T-helper 17 cell (primary cell): ENCODE data around the gene TRAPPC10. TPM values are rescaled to one million over a fixed set of nuclear protein-coding genes. Genes with fewer than 3 reads are reported as not detected.
A peak's percentile ranks its signal among the peaks of the same experiment; 100 is the strongest.
"Not testable (repeated sequence)": the region's sequence is repeated elsewhere in the genome, so short reads cannot be mapped to it uniquely, and the experiment has no call there.

ENCODE experiments used
- ATAC-seq: fragments of 150-1000 bp; cut with Tn5 transposase; 2 replicates; pipeline ENCODE4 v1.10.0; 2021; ENCODE audit warnings: mild to moderate bottlenecking, moderate library complexity
- DNase-seq, 3 donors: peaks; one replicate each; pipeline versions ENCODE4 v3.0.0 to v3.0.0-alpha.2; 2020 to 2021
- H3K9me3 ChIP-seq: one replicate; pipeline ENCODE4 v1.7.0; 2013; ENCODE audit warnings: low read length, mild to moderate bottlenecking; ENCODE audit not compliant: control insufficient read depth, poor library complexity, severe bottlenecking
- H3K27ac Mint-ChIP-seq: one replicate; pipeline ENCODE4 v1.8.0; 2022; ENCODE audit warnings: mild to moderate bottlenecking, moderate library complexity, mixed read lengths
- H3K27me3 Mint-ChIP-seq: one replicate; pipeline ENCODE4 v1.8.0; 2022; ENCODE audit warnings: mixed read lengths
- H3K36me3 Mint-ChIP-seq: one replicate; pipeline ENCODE4 v1.8.0; 2022; ENCODE audit warnings: low read depth, mixed read lengths
- H3K4me1 Mint-ChIP-seq: one replicate; pipeline ENCODE4 v1.8.0; 2022; ENCODE audit warnings: mild to moderate bottlenecking, mixed read lengths
- H3K4me3 Mint-ChIP-seq: one replicate; pipeline ENCODE4 v1.8.0; 2022; ENCODE audit warnings: mild to moderate bottlenecking, moderate library complexity, mixed read lengths
- total RNA-seq, 4 donors: library from RNA in 2 of 4; stranded (reverse) in 2 of 4; gene quantifications; one replicate each; pipeline ENCODE4 v1.2.3 and lab custom pipeline; 2022 to 2026

Gene TRAPPC10
- total RNA-seq, 2 donors from 2014 or later: 107 to 122 TPM

DNA sequence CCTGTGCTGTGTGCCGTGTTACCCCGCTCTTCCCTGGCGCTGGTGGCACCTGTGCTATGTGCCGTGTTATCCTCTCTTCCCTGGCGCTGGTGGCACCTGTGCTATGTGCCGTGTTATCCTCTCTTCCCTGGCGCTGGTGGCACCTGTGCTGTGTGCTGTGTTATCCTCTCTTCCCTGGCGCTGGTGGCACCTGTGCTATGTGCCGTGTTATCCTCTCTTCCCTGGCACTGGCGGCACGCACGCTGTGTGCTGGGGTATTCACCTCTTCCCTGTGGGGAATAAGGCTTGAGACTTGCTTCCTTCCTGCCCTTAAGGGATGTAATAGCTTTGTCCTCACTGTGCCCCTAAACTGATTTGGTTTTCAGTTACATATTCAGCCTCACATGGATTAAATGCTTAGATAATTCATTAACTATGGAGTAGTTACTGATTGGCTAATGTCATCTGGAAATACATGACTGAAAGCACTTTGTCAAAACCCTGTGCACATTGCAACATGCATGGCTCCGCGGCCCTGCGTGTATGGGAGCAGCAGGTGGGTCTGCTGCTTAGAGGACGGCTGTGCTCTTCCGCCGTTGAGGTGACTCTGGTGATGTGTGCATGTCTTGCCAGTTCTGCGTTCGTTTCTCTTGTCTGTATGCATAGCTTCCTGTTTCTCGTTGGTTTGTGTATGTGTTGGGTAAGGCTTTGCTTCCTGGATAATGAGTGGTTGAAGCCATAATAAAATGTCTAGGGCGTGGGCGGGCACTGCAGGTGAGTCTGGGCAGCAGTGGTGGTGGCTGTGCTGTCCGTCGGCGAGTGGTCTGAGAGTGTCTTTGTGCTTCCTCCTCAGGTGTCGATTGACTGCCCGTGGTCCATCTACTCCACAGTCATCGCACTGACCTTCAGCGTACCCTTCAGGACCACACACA lies 77.1 kb downstream of the TRAPPC10 start:
- DNase-seq: peak in 1 of 3 donors; percentile 35
- no peaks in the 10 kb centered on the region for H3K9me3 ChIP-seq

GRCh38 chr21:44090325-44090724 lies 78.2 kb downstream of the TRAPPC10 start:
- H3K4me1 Mint-ChIP-seq: peaks cover 37% of the 10 kb centered on the region
- no peak for DNase-seq

More for the DNA sequence above, 77.1 kb downstream of the TRAPPC10 start:
- peaks cover 46% of the 10 kb centered on the region for H3K4me1 Mint-ChIP-seq
- H3K4me3 Mint-ChIP-seq: peak overlapping the region; percentile 86
- ATAC-seq: peak; percentile 90
- peaks cover 10% of the 10 kb centered on the region for H3K36me3 Mint-ChIP-seq
- no peaks in the 10 kb centered on the region for H3K27me3 Mint-ChIP-seq
- peak overlapping the region; percentile 98 for H3K27ac Mint-ChIP-seq

GRCh38 chr21:44092211-44092610 lies 80.1 kb downstream of the TRAPPC10 start:
- Mint-ChIP-seq H3K27me3 (no peaks in the 10 kb centered on the region), H3K27ac (peak overlapping the region; percentile 27), H3K4me3 (no peak overlapping the region), H3K36me3 (peaks cover 12% of the 10 kb centered on the region), H3K4me1 (peaks cover 26% of the 10 kb centered on the region)
- H3K9me3 ChIP-seq: no peaks in the 10 kb centered on the region
- DNase-seq (no peak), ATAC-seq (no peak)

More at GRCh38 chr21:44090325-44090724, 78.2 kb downstream of the TRAPPC10 start:
- peak overlapping the region; percentile 98 for H3K27ac Mint-ChIP-seq
- H3K9me3 ChIP-seq: no peaks in the 10 kb centered on the region
- H3K36me3 Mint-ChIP-seq: peaks cover 12% of the 10 kb centered on the region
- peak overlapping the region; percentile 86 for H3K4me3 Mint-ChIP-seq
- peak; percentile 43 for ATAC-seq
- H3K27me3 Mint-ChIP-seq: no peaks in the 10 kb centered on the region

- ATAC-seq (no peak), DNase-seq (no peak)
- peaks cover 10% of the 10 kb centered on the region for H3K36me3 Mint-ChIP-seq
- H3K4me1 Mint-ChIP-seq: peaks cover 18% of the 10 kb centered on the region
- H3K27ac Mint-ChIP-seq: no peak overlapping the region
- H3K4me3 Mint-ChIP-seq: no peak overlapping the region
- H3K9me3 ChIP-seq: no peaks in the 10 kb centered on the region
- H3K27me3 Mint-ChIP-seq: no peaks in the 10 kb centered on the region
Measured at GRCh38 chr21:44093761-44094160, 81.7 kb downstream of the TRAPPC10 start.

- no peaks in the 10 kb centered on the region for H3K9me3 ChIP-seq
- ATAC-seq: no peak
- H3K4me1 Mint-ChIP-seq: peaks cover 7% of the 10 kb centered on the region
- no peak overlapping the region for H3K4me3 Mint-ChIP-seq
- no peak for DNase-seq
- no peak overlapping the region for H3K27ac Mint-ChIP-seq
- no peaks in the 10 kb centered on the region for H3K27me3 Mint-ChIP-seq
- H3K36me3 Mint-ChIP-seq: peaks cover 2% of the 10 kb centered on the region
Measured at GRCh38 chr21:44094832-44095231, 82.7 kb downstream of the TRAPPC10 start.

DNA sequence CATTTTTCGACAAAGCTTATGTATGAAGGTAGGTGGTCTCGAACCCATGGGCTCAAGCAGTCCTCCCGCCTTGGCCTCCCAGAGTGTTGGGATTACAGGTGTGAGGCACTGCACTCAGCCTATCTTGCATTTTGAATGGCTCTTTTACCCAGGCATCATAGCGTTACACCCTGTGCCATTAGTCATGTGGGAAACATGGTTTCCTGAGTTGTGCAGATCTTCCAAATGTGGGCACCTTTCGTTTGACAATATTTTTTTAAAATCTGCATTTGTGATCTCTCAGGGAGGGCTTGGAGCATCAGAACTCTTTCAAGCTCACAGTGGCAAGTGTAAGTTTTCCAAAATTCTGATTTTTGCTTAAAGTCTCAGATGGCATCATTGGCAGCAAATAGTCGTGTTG lies 86.4 kb downstream of the TRAPPC10 start:
- not testable (repeated sequence) for H3K27ac Mint-ChIP-seq, H3K36me3 Mint-ChIP-seq, DNase-seq, H3K9me3 ChIP-seq, H3K4me1 Mint-ChIP-seq, H3K27me3 Mint-ChIP-seq, H3K4me3 Mint-ChIP-seq, ATAC-seq

DNA sequence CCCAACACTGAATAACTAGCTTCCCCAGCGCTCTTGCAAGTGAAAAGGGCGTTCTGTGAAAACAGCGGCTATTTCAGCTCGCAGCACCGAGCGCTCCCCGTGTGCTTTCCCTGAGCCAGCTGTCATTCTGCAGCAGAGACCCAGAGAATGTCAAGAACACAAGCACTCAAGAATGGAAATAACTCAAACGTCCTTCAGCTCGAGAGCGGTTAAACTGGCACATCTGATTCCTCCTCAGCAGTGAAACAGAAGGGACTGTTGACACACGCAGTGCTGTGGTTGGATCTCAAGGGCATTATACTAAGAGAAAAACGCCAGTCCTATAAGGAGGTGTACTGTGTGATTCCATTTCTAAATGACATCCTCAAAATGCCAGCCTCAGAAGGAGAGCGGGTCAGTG lies 86.9 kb downstream of the TRAPPC10 start:
- DNase-seq, H3K27me3 Mint-ChIP-seq, H3K27ac Mint-ChIP-seq, H3K4me1 Mint-ChIP-seq, H3K4me3 Mint-ChIP-seq, H3K9me3 ChIP-seq, H3K36me3 Mint-ChIP-seq, ATAC-seq: not testable (repeated sequence)

DNA sequence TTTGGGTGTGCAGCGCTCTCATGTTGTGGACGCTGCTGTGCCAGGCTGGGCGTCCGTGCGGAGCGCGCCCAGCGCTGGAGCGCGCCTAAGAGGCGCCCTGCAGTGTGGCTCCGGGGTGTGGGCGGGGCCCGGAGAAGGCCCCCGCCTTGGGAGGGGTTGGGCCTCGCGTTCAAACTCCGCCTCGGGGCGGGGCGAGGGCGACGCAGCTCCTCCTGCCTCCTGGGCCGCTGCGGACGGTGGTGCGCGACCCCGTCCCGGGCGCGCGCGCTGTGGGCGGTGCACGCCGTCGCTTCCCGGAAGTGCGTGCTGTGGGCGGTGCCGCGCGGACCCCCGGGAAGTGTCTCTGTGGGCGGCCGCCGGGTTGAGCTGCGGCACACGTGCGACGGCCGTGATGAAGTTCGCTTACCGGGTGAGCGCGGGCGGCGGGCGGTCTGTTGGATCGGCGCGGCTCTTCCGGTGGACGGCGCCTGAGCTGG lies 95.0 kb downstream of the TRAPPC10 start, which contains the start of gene PWP2:
Gene PWP2 (plus strand): TSS at position 374 of the 476 bp plus-strand sequence. CDS start 18 bp downstream, at position 392.
- H3K27me3 Mint-ChIP-seq, H3K4me1 Mint-ChIP-seq: not testable (repeated sequence)
- ATAC-seq: peak; percentile 96

DNA sequence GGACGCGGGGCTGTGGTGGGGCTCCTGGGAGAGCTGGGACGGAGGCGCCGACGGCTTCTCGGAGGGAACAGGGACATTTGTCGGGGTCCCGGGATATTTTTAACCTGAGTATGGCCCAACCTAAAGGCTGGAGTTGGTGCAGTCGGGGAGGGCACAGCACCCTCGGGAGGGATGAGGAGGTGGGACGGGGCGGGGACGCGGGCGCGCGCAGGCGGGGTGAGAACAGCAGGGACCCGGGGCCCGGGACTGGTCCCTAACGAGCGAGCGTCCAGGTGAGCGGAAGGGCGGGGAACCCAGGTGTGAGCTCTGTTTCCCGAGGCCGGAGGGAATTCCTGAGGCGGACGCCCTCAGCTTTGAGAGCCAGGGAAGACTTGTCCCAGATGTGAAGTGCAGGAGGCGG lies 95.5 kb downstream of the TRAPPC10 start:
- H3K9me3 ChIP-seq, DNase-seq, H3K27ac Mint-ChIP-seq, H3K4me3 Mint-ChIP-seq, H3K27me3 Mint-ChIP-seq, H3K36me3 Mint-ChIP-seq, H3K4me1 Mint-ChIP-seq: not testable (repeated sequence)
- peak; percentile 36 for ATAC-seq

More for the DNA sequence above, 95.0 kb downstream of the TRAPPC10 start, which contains the start of gene PWP2:
- H3K27ac Mint-ChIP-seq, H3K9me3 ChIP-seq, H3K36me3 Mint-ChIP-seq: not testable (repeated sequence)
- peak within 1 kb of the TSS; percentile 73 for H3K4me3 Mint-ChIP-seq
- DNase-seq: peak; percentile 17 to 59 (median 35)

GRCh38 chr21:44113702-44114371 lies 101.7 kb downstream of the TRAPPC10 start:
- H3K27ac Mint-ChIP-seq, H3K27me3 Mint-ChIP-seq, H3K4me1 Mint-ChIP-seq, DNase-seq, H3K9me3 ChIP-seq, H3K4me3 Mint-ChIP-seq, H3K36me3 Mint-ChIP-seq: not testable (repeated sequence)
- ATAC-seq: peak; percentile 52

DNA sequence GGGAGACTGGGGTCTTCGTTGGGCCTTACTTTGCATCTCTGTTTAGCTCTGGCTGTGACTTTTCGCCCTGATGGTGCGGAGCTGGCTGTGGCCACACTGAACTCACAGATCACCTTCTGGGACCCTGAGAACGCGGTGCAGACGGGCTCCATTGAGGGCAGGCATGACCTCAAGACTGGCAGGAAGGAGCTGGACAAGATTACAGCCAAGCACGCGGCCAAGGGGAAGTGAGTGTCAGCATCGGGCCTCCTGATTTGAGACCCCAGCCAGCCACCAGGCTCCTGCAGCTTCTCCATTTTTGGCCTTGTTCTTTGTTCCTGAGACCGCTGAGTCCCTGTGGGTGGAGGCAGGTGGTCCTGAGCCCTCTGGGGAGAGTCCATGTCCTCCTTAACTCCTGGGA lies 110.0 kb downstream of the TRAPPC10 start:
- not testable (repeated sequence) for H3K36me3 Mint-ChIP-seq, H3K27me3 Mint-ChIP-seq, H3K4me3 Mint-ChIP-seq, H3K27ac Mint-ChIP-seq, H3K9me3 ChIP-seq, ATAC-seq, H3K4me1 Mint-ChIP-seq, DNase-seq

GRCh38 chr21:44127827-44128226 lies 115.7 kb downstream of the TRAPPC10 start:
- H3K27ac Mint-ChIP-seq: not testable (repeated sequence)

DNA sequence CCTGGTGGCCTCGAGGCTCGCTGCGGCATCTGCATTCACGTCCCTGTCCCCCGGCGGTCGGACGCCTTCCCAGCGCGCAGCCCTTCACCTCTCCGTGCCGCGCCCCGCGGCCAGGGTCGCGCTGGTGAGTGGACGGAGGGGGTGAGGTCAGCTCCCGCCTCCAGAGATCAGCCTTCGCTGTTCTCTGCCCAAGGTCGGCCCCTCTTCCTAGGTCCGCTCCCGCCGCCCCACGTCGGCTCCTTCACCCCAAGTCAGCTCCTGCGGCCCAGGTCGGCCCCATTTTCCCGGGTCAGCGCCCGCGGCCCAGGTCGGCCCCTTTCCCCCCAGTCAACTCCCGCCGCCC lies 121.6 kb downstream of the TRAPPC10 start:
- DNase-seq, H3K27me3 Mint-ChIP-seq: not testable (repeated sequence)

More at GRCh38 chr21:44127827-44128226, 115.7 kb downstream of the TRAPPC10 start:
- H3K36me3 Mint-ChIP-seq, DNase-seq, H3K27me3 Mint-ChIP-seq, H3K9me3 ChIP-seq, H3K4me1 Mint-ChIP-seq, H3K4me3 Mint-ChIP-seq, ATAC-seq: not testable (repeated sequence)

More for the DNA sequence above, 121.6 kb downstream of the TRAPPC10 start:
- H3K4me1 Mint-ChIP-seq, ATAC-seq, H3K4me3 Mint-ChIP-seq, H3K27ac Mint-ChIP-seq, H3K36me3 Mint-ChIP-seq, H3K9me3 ChIP-seq: not testable (repeated sequence)
